CD4-positive, alpha-beta T cell treated with Interleukin-10 for 1 hour (primary cell): ENCODE data around the gene ATF6.

ENCODE experiments used
- DNase-seq: peaks from one replicate; pipeline ENCODE4 v3.0.0-alpha.2; 2020

The ATF6 gene

DNA sequence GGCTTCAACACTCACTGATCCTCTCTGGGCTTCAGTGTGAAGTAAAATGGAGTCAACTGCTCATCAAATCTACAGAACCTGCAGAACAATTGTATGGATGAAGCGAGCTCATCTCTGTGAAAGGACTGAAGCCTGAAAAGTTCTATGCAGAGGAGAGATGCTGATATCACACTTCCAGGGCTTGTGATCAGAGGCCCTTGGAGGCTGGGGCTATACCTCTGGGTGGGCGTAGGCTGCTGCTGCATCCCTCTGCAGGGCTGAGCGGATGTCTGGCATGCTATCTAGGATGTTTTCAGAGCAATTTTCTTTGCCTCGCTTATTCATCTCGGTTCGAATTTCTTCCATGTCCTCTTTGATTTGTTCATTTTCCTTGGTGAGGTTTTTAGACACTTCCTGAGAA is 240.0 kb downstream of the ATF6 start:
- no peak for DNase-seq

DNA sequence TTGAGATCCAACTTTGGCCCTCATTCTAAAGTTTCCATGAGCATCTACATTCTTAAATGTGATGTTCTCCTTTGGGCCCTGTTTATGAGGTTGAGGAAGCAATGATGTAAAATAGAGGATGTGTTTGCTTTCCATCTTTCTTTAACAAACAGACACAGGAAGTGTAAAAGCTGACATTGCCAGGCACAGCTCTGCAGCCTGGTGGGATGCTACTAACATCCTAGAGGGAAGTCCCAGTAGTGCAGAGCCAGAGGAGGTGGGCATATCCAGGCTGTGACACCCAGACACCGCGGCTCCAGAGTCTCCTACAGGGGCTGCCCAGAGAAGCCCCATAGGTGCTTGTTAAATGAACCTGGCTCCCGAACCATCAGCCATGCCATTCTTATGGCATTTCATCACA is 241.3 kb downstream of the ATF6 start:
- no peak for DNase-seq

DNA sequence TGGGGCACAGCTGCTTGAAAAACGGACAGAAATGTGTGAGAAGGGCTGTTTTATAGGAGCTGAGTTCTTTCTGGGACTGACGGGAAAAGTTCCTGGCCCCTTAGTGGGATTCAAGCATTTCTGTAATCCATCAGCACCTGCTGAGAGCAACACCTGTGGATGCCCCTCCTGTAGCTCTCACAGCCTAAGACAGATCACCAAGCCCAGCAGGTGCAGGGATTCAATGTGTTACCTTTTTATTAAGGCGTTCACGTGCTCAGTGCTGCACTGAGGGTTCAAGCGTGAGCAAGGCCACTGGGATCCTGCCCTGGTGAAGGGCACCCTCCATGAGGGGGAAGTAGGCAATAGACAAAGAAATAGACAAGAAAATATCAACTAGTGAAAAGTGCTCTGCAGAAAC is 242.7 kb downstream of the ATF6 start:
- DNase-seq = no peak

DNA sequence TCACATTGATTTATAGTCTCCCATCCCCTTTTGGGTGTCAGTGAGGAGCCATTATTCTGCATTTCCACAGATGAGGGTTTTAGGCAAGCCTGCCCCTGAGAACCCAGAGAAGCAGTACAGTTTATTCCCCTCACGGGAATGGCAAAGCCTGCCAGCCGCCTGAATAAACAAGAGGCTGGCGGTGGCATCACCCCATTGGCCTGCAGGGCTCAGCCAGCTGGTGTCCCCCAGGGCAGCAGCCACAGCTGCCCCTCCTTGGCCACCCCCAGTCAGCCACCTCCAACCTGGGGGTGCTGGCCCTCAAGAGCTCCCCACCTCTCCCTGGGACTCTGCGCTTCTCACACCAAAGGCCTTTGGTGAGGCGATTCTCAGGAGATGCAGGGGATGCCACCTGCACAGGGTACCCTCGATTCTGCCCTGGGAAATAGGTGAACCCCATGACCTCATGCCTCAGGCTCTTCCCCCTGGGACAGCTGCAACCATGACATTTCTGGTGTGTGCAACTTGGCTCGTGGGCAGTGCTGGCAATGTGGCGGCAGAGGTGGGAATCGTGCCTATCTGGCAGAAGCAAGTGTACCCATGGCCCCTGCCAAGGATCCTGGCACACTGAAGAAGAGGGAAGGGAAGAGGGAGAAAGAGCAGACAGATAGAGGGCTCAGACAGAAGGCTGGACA is 243.5 kb downstream of the ATF6 start:
- no peak for DNase-seq

DNA sequence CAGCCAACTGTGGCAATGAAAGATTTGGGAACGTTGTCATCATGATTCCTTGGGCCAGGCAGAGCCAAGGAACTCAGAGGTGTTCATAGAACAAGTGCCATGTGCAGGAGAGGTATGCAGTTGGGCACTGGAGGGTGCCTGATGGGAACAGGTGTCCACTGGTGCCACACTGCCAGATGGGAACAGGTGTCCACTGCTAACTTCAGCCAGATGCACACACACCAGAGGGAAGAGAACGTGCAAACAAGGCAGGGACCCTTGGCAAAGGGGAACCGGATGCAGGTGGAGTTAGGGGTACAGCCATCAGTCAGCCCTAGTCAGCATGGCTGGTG is 244.0 kb downstream of the ATF6 start:
- DNase-seq = no peak

DNA sequence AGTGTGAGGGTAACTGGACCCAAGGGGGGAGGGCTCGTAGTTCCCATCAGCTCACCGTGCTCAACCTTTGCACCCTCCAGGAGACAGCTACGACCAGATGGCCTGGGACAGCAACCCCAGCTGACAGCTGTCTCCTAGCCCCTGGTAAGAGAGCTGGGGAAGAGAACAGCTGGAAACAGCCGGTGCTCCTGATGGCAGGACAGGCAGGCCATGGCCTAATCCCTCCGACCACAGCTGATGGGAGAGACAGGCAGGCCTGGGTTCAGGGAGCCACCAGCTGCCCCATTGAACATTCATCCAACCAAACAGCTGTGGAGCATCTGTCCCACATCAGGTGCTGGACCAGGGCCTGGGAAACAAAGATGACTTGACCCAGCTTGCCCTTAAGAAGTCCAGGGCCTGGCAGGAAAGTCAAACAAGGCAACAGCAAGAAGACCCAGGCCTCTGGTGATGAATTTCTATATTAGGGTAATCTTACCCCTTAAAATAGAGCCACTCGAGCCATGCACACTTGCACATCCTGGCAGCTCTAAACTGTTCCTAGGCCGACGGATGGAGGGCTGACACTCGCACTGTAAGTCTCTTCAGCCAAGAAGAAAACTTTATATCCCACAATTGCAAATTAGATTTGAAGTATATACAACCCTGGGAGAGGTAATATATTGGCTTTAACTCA is 245.4 kb downstream of the ATF6 start:
- DNase-seq = no peak

DNA sequence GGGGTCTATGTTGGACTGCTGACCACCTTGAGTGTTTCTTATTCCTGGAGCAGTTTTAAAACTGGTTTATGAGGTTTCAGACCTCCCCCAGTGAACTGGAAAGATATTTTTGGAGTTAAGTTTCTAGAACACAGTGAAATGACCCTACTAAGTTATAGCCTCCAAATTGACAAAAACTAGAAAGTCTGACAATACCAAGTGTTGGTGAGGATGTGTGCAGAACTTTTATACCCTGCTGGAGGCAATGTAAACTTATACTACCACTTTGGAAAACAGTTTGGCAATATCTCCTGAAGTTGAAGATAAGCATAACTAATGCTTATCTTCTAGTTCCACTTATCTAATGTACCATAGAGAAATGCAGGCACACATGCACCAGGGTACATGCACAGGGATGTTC is 247.2 kb downstream of the ATF6 start:
- no peak for DNase-seq
